ENCODE measurements around the gene FGF22. TPM values are rescaled to one million over a fixed set of nuclear protein-coding genes. Genes with fewer than 3 reads are reported as not detected.
"Not testable (repeated sequence)": the region's sequence is repeated elsewhere in the genome, so short reads cannot be mapped to it uniquely, and the experiment has no call there.

FGF22 gene
- polyA plus RNA-seq, 3 donors = 0.83 to 1.1 (median 0.91) TPM

DNA sequence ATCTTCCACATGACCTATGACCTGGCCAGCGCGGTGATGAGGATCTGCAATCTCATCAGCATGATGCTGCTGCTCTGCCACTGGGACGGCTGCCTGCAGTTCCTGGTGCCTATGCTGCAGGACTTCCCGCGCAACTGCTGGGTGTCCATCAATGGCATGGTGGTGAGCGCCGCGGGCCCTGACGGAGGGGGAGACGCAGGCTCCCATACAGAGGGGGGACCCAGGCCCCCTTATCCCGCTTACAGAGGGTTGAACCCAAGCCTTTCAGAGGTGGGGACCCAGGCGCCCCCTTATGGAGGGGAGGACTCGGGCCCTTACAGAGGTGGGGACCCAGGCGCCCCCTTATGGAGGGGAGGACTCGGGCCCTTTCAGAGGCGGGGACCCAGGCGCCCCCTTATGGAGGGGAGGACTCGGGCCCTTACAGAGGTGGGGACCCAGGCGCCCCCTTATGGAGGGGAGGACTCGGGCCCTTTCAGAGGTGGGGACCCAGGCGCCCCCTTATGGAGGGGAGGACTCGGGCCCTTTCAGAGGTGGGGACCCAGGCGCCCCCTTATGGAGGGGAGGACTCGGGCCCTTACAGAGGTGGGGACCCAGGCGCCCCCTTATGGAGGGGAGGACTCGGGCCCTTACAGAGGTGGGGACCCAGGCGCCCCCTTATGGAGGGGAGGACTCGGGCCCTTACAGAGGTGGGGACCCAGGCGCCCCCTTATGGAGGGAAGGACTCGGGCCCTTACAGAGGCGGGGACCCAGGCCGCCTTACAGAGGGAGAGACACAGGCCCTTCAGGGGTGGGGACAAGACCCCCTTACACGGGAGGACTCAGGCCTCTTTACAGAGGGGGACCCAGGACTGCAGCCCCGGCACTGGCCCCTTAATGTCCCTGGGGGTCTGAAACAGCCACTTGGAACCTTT lies 34.4 kb upstream of the FGF22 start:
- DNase-seq = not testable (repeated sequence)

GRCh38 chr19:607301-608154 lies 32.2 kb upstream of the FGF22 start:
- DNase-seq = no peak

DNA sequence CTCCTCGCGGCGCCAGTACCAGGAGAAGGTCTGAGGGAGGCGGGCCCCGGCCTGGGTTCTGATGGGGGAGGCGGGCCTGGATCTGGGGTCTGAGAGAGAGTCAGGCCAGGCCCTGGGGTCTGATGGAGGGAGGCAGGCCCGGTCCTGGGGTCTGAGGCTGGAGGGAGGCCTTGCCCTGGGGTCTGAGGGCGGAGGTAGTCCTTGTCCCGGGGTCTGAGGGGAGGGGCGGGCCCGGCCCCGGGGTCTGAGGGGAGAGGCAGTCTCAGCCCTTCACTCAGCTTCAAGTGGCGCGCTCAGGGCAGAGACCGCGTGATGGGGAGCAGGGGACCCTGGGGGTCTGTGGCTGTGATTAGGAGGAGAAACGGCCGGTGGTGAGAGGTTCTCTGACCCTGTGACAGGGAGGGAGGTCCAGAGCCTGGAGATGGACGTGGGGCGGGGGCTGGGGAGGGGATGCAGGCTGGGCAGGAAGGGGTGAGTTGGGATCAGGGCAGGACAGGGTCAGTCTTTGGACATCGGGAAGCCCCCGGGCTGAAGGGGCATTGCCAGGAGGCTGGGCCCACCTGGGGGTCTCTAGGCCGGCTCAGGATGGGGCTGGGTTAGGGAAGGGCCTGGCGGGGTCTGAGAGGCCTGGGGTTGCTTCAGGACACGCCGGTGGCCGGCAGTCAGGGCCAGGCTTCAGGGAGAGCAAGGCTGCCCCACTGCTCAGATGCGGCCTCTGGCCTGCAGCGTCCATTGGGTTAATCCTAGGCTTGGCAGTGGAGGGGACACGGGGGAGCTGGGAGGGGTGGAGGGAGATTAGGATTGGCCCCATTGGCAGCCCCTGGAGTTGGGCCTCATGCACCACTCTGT lies 31.3 kb upstream of the FGF22 start:
- no peak for DNase-seq

GRCh38 chr19:609004-609346 lies 30.7 kb upstream of the FGF22 start:
- no peak for DNase-seq

- no peak for DNase-seq
Observed at GRCh38 chr19:610071-610800, 29.4 kb upstream of the FGF22 start.

DNA sequence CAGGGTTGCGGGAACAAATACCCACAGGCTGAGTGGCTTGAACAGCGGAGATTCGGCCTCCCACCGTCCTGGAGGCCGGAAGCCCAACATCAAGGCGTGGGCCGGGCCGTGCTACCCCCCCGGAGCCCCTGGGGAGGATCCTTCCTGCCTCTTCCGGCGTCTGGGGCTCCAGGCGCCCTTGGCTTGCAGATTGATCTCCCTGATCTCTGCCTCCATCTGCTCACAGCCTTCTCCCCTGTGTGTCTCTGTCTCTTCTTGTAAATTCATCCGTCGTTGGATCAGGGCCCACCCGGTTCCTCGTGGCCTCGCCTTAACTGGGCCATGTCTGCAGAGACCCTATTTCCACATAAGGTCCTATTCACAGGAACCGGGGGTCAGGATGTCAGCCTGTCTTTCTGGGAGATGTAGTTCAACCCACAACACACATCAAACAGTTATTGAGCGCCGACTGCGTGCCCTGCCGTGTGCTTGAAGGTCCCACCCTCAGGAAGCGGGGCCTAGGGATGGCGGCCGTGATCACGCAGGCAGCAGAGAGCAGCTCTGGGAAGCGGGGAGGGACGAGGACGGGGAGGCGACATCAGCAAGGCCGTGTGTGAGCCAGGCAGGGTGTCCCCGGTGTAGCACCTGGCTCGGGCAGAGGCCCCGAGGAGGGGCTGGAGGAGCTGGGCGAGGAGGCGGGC lies 28.7 kb upstream of the FGF22 start:
- DNase-seq = peak; percentile 48

GRCh38 chr19:611481-611868 lies 28.2 kb upstream of the FGF22 start:
- DNase-seq = no peak

DNA sequence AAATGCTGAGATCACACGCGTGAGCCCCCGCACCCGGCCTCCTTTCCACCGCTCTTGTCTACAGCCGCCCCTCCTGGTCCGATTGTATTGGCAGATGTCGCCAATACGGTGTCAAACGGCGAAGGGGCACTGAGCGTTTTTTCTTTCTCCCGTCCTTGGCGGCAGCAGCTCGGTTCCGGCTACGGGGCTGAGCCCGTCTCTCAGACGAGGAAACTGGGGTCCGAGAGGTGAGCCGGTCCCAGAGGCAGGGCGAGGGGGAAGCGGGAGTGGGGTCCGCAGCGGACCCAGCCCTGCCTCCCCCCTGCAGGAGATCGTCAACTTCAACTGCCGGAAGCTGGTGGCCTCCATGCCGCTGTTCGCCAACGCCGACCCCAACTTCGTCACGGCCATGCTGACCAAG lies 26.7 kb upstream of the FGF22 start:
- no peak for DNase-seq

- DNase-seq = no peak
Observed at GRCh38 chr19:613732-614567, 25.7 kb upstream of the FGF22 start.

DNA sequence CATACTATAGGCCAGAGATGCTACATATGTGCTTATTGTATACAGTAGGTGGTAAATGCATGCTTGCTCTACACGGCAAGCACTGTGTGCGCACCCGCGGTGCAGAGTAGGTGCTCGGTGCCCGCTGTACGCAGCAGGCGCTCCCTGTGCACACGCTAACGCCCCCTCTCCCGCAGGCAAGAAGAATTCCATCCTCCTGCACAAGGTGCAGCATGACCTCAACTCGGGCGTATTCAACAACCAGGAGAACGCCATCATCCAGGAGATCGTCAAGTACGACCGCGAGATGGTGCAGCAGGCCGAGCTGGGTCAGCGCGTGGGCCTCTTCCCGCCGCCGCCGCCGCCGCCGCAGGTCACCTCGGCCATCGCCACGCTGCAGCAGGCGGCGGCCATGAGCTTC lies 24.1 kb upstream of the FGF22 start:
- no peak for DNase-seq

GRCh38 chr19:616062-616700 lies 23.5 kb upstream of the FGF22 start:
- no peak for DNase-seq

- DNase-seq = no peak
Observed at GRCh38 chr19:616747-617526, 22.7 kb upstream of the FGF22 start.

DNA sequence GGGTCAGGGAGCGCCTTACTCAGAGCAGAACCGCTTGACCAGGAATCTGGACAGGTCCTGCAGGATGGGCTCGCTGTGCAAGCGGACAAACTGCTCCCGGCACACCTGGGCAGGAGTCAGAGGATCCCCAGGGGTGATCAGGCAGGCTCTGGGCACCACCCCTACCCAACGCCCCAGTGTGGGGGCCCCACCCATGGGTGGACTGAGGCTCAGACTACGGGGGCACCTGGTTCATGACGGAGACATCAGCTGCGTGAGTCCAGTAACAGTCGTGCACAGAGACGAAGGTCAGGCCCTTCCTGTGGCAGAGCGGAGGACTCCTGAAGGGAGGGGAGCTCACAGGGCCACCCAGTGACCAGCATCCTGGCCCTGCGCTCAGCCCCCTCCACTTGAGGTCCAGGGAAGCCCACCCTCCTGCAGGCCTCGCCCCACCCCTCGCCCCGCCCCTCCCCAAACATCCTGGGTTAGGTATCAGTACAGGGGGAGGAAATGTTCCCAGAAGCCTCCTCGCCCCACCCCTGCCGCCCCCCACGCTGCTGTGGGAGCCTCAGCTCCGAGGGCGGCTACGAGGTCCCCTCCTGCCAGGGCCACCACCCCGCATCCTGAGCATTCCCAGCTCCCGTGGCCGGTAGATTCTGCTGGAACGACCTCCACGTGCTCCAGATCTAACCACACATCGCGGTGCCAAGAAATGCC lies 22.0 kb upstream of the FGF22 start:
- no peak for DNase-seq

- no peak for DNase-seq
Observed at GRCh38 chr19:618247-618619, 21.4 kb upstream of the FGF22 start.

DNA sequence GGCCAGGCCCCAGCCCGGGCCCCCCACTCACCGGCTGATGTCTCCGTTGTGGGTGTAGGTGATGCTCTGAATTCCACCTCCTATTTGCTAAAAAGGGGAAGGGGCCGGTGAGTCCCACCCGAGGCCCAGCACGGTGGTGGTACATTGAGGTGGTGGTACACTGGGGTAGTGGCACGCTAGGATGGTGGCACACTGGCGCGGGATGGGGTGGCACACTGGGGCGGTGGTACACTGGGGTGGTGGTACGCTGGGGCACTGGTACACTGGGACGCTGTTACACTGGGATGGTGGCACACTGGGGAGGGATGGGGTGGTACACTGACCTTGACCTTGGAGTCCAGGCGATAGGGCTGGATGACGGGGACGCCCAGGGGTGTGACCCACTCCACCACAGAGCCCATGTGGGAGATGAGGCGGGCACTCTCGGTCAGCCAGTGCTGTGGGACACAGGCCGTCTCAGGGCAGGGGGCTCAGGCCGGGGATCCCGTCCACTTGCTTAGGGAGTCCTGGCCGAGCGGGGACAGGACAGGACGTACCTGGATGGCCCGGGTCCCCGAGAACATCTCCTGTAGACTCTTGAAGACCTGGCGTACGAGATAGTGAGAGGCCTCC lies 20.9 kb upstream of the FGF22 start:
- no peak for DNase-seq

GRCh38 chr19:619286-620002 lies 20.2 kb upstream of the FGF22 start:
- DNase-seq = no peak

Data from renal pelvis (tissue), 4 donors.